ENCODE data around the gene ANKRD6.

Gene ANKRD6

DNA sequence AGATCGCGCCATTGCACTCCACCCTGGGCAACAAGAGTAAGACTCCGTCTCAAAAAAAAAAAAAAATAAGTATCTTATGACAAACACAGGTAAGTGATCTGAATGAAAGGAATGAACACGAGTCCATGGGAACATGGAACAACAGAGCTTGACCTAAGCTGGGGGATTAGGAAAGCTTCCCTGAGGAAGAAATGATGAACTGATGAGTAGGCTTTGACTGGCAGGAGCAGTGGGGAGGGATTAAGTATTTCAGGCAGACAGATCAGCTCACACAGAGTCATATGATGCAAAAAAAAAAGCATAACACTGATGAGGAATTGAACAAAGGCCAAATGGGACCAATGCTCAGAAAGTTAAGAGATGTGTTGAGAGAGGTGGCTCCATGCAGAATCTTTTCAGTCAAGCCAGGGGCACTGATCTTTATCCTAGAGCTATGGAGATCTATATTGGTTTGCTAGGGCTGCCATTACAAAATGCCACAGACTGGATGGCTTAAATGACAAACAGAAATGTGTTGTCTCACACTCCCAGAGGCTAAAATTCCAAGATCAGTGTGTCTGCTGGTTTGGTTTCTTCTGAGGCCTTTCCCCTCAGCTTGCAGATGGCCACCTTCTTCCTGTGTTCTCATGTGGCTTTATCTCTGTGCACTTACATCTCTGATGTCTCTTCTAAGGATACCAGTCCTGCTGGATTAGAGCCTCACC, 85.6 kb downstream of the ANKRD6 start:
- DNase-seq: no peak

- no peak for DNase-seq
These were observed 87.8 kb downstream of the ANKRD6 start for GRCh38 chr6:89520736-89521135.

DNA sequence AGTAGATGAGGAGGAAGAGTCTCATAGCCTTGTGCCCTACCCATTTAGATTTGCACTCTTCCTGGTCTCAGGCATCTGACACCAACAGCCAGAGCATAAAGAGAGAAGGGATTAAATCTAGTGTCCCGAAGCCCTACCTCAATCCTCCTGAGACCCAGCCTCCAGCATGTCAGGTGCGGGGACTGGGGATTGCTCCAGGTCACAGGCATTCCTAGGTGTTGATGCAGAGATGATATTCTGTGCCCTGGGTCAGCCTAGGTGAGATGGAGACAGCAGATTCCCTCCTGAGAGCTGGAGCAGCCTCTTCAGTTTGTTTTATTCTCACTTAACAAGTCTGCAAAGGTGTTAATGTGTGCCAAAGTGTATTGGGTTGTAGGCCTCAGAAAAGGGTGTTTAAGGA, 89.8 kb downstream of the ANKRD6 start:
- DNase-seq: no peak

- no peak for DNase-seq
These were observed 93.0 kb downstream of the ANKRD6 start for GRCh38 chr6:89525786-89526562.

- DNase-seq: no peak
These were observed 93.6 kb downstream of the ANKRD6 start for GRCh38 chr6:89526563-89526869.

- no peak for DNase-seq
These were observed 94.7 kb downstream of the ANKRD6 start for GRCh38 chr6:89527634-89528033.

- no peak for DNase-seq
These were observed 95.9 kb downstream of the ANKRD6 start for GRCh38 chr6:89528866-89529265.

- DNase-seq: no peak
These were observed 98.0 kb downstream of the ANKRD6 start for GRCh38 chr6:89530982-89531381.

GRCh38 chr6:89536231-89536630, 103.3 kb downstream of the ANKRD6 start:
- DNase-seq: no peak

- DNase-seq: no peak
These were observed 106.8 kb downstream of the ANKRD6 start for GRCh38 chr6:89539779-89540178.

DNA sequence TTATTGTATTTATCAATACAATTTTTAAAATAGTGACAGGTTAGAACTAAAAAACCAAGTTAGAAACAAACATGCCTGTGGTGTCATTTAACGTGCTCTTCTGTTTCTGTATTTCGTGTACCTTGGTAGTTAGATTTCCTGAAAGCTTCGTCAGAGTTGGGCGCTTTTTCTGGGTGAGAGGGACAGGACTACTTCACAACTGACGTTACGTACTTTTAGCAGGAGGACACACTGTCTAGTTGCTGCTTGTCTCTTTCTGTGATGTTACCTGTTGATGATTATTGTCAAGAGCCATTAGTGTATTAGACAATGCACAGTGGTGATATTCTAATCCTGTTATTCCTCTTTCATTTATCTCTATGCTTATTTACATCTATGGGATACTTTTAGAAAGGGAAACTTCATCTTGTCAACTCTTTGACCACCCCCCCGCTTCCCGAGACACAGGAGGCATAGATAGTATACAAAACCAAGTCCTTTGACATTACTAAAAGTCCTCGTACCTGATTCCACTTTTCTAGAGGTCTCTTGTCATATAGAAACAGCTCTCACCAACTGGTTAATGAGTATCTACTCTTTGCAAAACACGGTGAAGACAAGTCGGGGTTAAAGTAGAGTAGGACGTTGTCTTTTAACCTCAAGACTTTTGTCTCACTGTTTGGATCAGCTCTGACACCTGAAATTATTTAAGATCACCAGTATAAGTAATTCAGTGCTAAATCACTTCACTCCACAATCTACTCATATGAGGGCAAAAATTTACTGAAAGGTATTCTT, 109.3 kb downstream of the ANKRD6 start:
- DNase-seq: no peak

GRCh38 chr6:89542866-89543265, 109.9 kb downstream of the ANKRD6 start:
- DNase-seq: no peak

DNA sequence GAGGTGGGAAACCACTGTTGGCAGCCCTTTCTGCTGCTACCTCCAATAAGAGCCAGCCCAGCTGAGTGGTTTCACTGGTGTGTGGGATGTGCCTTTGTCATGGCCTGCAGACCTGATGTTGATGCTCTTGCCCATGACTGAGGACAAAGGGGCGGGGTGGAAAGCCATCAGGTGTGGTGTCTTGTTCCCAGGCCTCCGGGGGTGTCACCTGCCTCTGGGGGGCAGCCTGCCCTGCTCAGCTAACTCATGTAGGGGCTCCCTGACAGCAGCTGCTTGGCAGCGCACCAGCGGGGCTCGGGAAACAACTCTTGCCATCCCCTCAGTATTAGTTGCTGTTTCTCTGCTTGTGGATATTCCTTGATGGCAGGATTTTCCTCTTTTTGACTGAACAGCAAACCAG, 114.3 kb downstream of the ANKRD6 start:
- DNase-seq: no peak

DNA sequence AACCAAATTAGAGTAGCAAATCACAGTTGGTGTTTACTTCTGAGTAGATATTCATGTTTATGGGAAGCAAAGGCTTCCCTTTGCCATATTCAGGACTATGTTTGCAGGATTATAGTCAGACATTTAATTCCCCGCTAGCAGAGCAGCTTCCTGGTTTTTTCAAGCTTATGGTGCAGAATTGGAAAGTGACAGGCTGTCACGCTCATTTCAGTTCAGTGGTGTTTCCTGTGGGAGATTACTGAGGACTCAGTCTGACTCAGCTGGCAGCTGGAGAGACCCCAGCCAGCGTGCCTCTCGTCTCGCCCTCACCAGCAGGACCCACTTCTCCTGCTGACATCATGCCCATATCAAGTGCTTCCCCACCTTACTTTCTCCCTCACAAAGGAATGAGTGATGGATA, 120.5 kb downstream of the ANKRD6 start:
- DNase-seq: no peak

DNA sequence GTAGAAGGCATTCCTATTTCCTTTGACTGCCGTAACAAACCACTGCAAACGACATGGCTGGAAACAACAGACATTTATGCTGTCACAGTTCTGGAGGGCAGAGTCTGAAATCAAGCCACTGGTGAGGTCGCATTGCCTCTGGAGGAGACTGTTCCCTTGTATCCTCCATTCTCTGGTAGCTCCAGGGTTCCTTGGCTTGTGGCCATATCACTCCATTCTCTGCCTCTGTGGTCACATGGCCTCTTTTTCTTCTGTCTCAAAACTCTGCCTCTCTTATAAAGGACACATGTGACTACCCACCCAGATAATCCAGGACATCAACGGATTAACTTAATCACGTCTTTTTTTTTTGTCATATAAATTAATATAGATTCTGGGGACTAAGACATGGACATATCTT, 121.2 kb downstream of the ANKRD6 start:
- no peak for DNase-seq

- no peak for DNase-seq
These were observed 122.1 kb downstream of the ANKRD6 start for GRCh38 chr6:89555031-89555430.

DNA sequence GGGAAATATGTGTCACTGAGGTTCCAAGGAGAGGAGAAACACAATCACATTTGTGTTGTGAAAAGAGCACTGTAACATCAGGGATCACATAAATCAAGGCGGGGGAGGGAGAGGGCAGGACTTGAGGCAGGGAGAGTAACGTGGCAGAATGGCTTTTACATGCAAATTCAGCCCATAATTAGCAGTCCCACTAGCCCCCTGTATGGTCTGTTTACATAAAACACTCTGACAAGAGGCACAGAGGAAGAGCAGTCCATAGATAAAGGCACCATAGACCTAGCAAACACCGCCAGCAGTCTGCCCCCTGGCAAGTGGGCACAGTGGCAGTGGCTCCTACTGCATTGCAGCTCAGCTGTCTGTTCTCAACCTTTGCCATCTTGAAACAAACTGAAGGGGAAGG, 122.9 kb downstream of the ANKRD6 start:
- DNase-seq: no peak

- DNase-seq: no peak
These were observed 126.5 kb downstream of the ANKRD6 start for GRCh38 chr6:89559487-89559886.

DNA sequence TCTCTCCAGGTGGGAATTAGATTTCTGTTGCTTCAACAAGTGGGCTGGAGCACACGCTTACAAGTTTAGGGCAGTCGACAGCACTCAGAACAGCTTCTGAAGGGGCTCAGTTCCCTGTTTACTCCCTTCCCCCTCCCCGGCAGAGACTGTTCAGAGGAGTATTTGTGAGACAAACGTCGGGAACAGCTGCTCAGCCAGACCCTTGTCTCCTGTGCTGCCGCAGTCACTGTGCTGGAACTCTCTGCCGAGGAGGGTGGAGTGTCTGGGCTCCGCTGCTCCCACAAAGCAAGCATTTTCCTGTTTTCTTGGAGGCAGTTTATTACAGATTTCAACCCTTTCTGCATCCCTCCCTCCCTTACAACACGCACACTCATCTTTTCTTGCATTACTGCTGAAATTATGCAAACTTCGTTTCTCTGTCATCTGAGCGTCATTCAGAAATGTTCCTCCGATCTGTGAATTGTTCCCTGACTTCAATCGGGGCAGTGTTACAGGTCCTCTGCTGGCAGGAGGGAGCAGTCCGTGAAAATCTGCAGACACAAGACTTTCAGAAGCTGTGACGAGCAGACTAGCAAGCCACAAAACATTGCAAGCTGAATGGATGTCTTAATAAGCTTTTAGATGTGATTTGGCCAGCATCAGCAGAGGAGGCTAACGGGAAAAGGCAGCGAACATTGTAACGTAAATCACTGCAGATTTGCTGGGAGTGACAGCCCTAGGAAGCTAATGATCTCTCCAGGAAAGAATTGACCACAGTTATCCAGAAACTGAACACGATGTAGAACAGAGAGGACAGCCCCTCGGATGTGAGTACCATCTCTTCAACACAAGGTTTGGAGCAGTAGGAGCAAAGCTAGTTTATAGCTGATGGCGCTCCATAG, 129.4 kb downstream of the ANKRD6 start:
- no peak for DNase-seq

GRCh38 chr6:89563866-89564265, 130.9 kb downstream of the ANKRD6 start:
- no peak for DNase-seq

GRCh38 chr6:89564752-89565427, 131.9 kb downstream of the ANKRD6 start:
- no peak for DNase-seq
